ENCODE results near the gene CDH23.
A peak's percentile ranks its signal among the peaks of the same experiment; 100 is the strongest.
"Not testable (repeated sequence)": the region's sequence is repeated elsewhere in the genome, so short reads cannot be mapped to it uniquely, and the experiment has no call there.

The CDH23 gene

GRCh38 chr10:71588685-71589084, 192.0 kb downstream of the CDH23 start:
- DNase-seq = no peak

- DNase-seq = no peak
These were observed 193.2 kb downstream of the CDH23 start for GRCh38 chr10:71589617-71590551.

- DNase-seq = no peak
These were observed 194.1 kb downstream of the CDH23 start for GRCh38 chr10:71590781-71591350.

- DNase-seq = no peak
These were observed 198.3 kb downstream of the CDH23 start for GRCh38 chr10:71594934-71595571.

GRCh38 chr10:71595649-71596048, 198.9 kb downstream of the CDH23 start:
- no peak for DNase-seq

- no peak for DNase-seq
These were observed 199.4 kb downstream of the CDH23 start for GRCh38 chr10:71596127-71596526.

- no peak for DNase-seq
These were observed 200.0 kb downstream of the CDH23 start for GRCh38 chr10:71596759-71597158.

GRCh38 chr10:71597821-71598498, 201.2 kb downstream of the CDH23 start:
- DNase-seq = no peak

GRCh38 chr10:71598621-71599055, 201.9 kb downstream of the CDH23 start:
- peak; percentile 72 for DNase-seq

GRCh38 chr10:71599518-71599917, 202.8 kb downstream of the CDH23 start:
- no peak for DNase-seq

- not testable (repeated sequence) for DNase-seq
These were observed 203.5 kb downstream of the CDH23 start for GRCh38 chr10:71600242-71600641.

GRCh38 chr10:71600849-71601248, 204.1 kb downstream of the CDH23 start:
- DNase-seq = no peak

GRCh38 chr10:71601273-71601672, 204.6 kb downstream of the CDH23 start:
- DNase-seq = no peak

- no peak for DNase-seq
These were observed 206.4 kb downstream of the CDH23 start for GRCh38 chr10:71603150-71603549.

GRCh38 chr10:71603754-71604153, 207.0 kb downstream of the CDH23 start:
- no peak for DNase-seq

- DNase-seq = no peak
These were observed 207.8 kb downstream of the CDH23 start for GRCh38 chr10:71604324-71605018.

GRCh38 chr10:71605263-71605962, 208.7 kb downstream of the CDH23 start:
- DNase-seq = no peak

GRCh38 chr10:71606257-71607081, 209.7 kb downstream of the CDH23 start:
- DNase-seq = no peak

- no peak for DNase-seq
These were observed 210.3 kb downstream of the CDH23 start for GRCh38 chr10:71607082-71607443.

- peak; percentile 85 for DNase-seq
These were observed 212.4 kb downstream of the CDH23 start for GRCh38 chr10:71608819-71609768.
